ENCODE results near the gene GPI.
"Not testable (repeated sequence)": the region's sequence is repeated elsewhere in the genome, so short reads cannot be mapped to it uniquely, and the experiment has no call there.

GPI gene

GRCh38 chr19:34382471-34382870 lies 17.5 kb downstream of the GPI start:
- DNase-seq (ENCODE audit: low read depth), result no peak
- TF ChIP-seq MYC (IDR thresholded peaks at IDR 0.05; ENCODE audit: low read depth, low read length), result no peak
- H3K4me3 ChIP-seq (ENCODE audit: low read depth, low read length), result no peak overlapping the region

- no peak overlapping the region for H3K4me3 ChIP-seq (ENCODE audit: low read depth, low read length)
- no peak for DNase-seq (ENCODE audit: low read depth)
- TF ChIP-seq CTCF (IDR thresholded peaks at IDR 0.05; ENCODE audit: low read depth, low read length), result no peak
- TF ChIP-seq POLR2A (IDR thresholded peaks at IDR 0.05; ENCODE audit: extremely low read depth, insufficient read length), result no peak
- TF ChIP-seq MAX (IDR thresholded peaks at IDR 0.05; ENCODE audit: low read depth, low read length), result no peak
- no peak for TF ChIP-seq MYC (IDR thresholded peaks at IDR 0.05; ENCODE audit: low read depth, low read length)
Measured at GRCh38 chr19:34383599-34383998, 18.6 kb downstream of the GPI start.

- TF ChIP-seq MYC (IDR thresholded peaks at IDR 0.05; ENCODE audit: low read depth, low read length) (no peak), CTCF (IDR thresholded peaks at IDR 0.05; ENCODE audit: low read depth, low read length) (no peak), POLR2A (IDR thresholded peaks at IDR 0.05; ENCODE audit: extremely low read depth, insufficient read length) (no peak), MAX (IDR thresholded peaks at IDR 0.05; ENCODE audit: low read depth, low read length) (no peak)
- DNase-seq (ENCODE audit: low read depth), result no peak
- H3K4me3 ChIP-seq (ENCODE audit: low read depth, low read length), result no peak overlapping the region
Measured at GRCh38 chr19:34386645-34387445, 21.8 kb downstream of the GPI start.

GRCh38 chr19:34387446-34387810 lies 22.4 kb downstream of the GPI start:
- TF ChIP-seq MAX (IDR thresholded peaks at IDR 0.05; ENCODE audit: low read depth, low read length) (no peak), POLR2A (IDR thresholded peaks at IDR 0.05; ENCODE audit: extremely low read depth, insufficient read length) (no peak), MYC (IDR thresholded peaks at IDR 0.05; ENCODE audit: low read depth, low read length) (no peak), CTCF (IDR thresholded peaks at IDR 0.05; ENCODE audit: low read depth, low read length) (no peak)
- H3K4me3 ChIP-seq (ENCODE audit: low read depth, low read length), result no peak overlapping the region
- DNase-seq (ENCODE audit: low read depth), result no peak

GRCh38 chr19:34388745-34389144 lies 23.7 kb downstream of the GPI start:
- H3K4me3 ChIP-seq (ENCODE audit: low read depth, low read length); DNase-seq (ENCODE audit: low read depth): not testable (repeated sequence)

GRCh38 chr19:34391813-34392212 lies 26.8 kb downstream of the GPI start:
- DNase-seq (ENCODE audit: low read depth), result no peak
- TF ChIP-seq MYC (IDR thresholded peaks at IDR 0.05; ENCODE audit: low read depth, low read length) (no peak), MAX (IDR thresholded peaks at IDR 0.05; ENCODE audit: low read depth, low read length) (no peak)
- H3K4me3 ChIP-seq (ENCODE audit: low read depth, low read length), result no peak overlapping the region

GRCh38 chr19:34393031-34393430 lies 28.0 kb downstream of the GPI start:
- no peak for DNase-seq (ENCODE audit: low read depth)
- TF ChIP-seq MYC (IDR thresholded peaks at IDR 0.05; ENCODE audit: low read depth, low read length), result no peak
- TF ChIP-seq MAX (IDR thresholded peaks at IDR 0.05; ENCODE audit: low read depth, low read length), result no peak
- no peak for TF ChIP-seq POLR2A (IDR thresholded peaks at IDR 0.05; ENCODE audit: extremely low read depth, insufficient read length)
- no peak overlapping the region for H3K4me3 ChIP-seq (ENCODE audit: low read depth, low read length)

- DNase-seq (ENCODE audit: low read depth), result no peak
- H3K4me3 ChIP-seq (ENCODE audit: low read depth, low read length), result no peak overlapping the region
- no peak for TF ChIP-seq MYC (IDR thresholded peaks at IDR 0.05; ENCODE audit: low read depth, low read length)
Measured at GRCh38 chr19:34393629-34394028, 28.6 kb downstream of the GPI start.
